IMR-90 (cell line): ENCODE measurements around the gene QKI.

ENCODE experiments used
- POLR2A ChIP-seq: IDR thresholded peaks from 2 replicates; pipeline ENCODE4 v1.6.1; 2012; ENCODE audit warnings: mild to moderate bottlenecking, low read depth, low read length
- TF ChIP-seq, protein P1 (sequence below): conservative IDR thresholded peaks from 2 replicates; pipeline ENCODE4 v1.5.1; 2012; ENCODE audit warnings: mild to moderate bottlenecking, low read depth, low read length, improper control_type of control experiment

DNA sequence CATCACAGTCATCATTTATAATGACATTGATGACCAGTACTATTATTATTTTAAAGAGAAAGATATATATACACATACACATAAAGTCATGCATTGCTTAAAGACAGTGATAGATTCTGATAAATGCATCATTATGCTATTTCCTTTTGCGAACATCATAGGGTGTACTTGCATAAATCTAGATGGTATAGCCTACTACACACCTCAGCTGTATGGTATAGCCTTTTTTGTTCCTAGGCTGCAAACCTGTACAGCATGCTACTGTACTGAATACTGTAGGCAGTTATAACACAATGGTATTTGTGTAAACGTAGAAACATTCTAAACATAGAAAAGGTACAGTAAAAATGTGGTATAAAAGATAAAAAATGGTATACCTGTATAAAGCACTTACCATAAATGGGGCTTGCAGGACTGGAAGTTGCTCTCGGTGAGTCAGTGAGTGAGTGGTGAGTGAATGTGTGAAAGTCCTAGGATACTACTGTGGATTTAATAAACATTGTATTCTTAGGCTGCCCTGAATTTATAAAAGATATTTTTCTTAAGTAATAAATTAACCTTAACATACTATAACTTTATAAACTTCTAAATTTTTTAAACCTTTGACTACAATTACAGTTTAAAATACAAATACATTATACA lies 23.9 kb downstream of the QKI start:
- no peak for TF ChIP-seq POLR2A
- TF ChIP-seq, protein P1, sequence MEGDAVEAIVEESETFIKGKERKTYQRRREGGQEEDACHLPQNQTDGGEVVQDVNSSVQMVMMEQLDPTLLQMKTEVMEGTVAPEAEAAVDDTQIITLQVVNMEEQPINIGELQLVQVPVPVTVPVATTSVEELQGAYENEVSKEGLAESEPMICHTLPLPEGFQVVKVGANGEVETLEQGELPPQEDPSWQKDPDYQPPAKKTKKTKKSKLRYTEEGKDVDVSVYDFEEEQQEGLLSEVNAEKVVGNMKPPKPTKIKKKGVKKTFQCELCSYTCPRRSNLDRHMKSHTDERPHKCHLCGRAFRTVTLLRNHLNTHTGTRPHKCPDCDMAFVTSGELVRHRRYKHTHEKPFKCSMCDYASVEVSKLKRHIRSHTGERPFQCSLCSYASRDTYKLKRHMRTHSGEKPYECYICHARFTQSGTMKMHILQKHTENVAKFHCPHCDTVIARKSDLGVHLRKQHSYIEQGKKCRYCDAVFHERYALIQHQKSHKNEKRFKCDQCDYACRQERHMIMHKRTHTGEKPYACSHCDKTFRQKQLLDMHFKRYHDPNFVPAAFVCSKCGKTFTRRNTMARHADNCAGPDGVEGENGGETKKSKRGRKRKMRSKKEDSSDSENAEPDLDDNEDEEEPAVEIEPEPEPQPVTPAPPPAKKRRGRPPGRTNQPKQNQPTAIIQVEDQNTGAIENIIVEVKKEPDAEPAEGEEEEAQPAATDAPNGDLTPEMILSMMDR: no peak
